ENCODE results near the gene GNG7.

DNA sequence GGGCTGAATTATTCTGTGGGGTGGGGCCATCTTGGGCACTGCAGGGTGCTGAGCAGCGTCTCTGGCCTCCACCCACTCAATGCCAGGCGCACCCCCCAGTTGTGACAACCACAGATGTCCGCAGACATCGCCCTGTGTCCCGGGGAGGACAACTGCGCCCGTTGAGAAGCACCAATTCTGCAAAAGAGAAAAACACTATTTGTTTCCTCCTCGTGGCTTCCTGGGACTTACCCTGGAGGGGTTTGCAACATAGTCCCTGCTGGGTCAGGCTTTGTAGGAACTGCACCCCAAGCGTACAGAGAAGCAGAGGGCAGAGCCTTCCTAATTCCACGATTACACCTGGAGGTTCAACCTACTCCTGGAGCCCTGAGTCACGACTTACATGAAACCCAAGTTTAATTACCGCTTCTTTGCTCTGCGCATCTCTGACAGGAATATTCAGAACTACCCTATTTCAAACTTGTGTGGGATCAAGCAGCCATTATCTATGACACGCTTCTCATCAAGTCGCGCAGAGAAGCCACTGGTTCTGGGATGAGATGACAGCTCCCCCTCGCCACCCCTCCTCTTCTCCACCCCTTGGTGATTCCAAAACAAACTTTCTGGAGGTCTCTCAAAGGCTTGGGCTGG, 48.4 kb upstream of the GNG7 start:
- TF ChIP-seq, protein P1, sequence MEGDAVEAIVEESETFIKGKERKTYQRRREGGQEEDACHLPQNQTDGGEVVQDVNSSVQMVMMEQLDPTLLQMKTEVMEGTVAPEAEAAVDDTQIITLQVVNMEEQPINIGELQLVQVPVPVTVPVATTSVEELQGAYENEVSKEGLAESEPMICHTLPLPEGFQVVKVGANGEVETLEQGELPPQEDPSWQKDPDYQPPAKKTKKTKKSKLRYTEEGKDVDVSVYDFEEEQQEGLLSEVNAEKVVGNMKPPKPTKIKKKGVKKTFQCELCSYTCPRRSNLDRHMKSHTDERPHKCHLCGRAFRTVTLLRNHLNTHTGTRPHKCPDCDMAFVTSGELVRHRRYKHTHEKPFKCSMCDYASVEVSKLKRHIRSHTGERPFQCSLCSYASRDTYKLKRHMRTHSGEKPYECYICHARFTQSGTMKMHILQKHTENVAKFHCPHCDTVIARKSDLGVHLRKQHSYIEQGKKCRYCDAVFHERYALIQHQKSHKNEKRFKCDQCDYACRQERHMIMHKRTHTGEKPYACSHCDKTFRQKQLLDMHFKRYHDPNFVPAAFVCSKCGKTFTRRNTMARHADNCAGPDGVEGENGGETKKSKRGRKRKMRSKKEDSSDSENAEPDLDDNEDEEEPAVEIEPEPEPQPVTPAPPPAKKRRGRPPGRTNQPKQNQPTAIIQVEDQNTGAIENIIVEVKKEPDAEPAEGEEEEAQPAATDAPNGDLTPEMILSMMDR (IDR thresholded peaks at IDR 0.05; ENCODE audit: low read depth, low read length, poor library complexity, severe bottlenecking): no peak
- TF ChIP-seq EZH2phosphoT487 (IDR thresholded peaks at IDR 0.05; ENCODE audit: borderline replicate concordance, low read length): no peak

Measured in DOHH2 (cell line).